Hematopoietic multipotent progenitor cell treated with erythropoietin and hydrocortisone succinate and interleukin-3 and kit ligand, for 6 days (in vitro differentiated cells): Measurements from ENCODE around the gene USP6NL.

Source experiments
- DNase-seq: peaks from one replicate; pipeline ENCODE4 v3.0.0-alpha.2; 2015

The USP6NL gene

GRCh38 chr10:11615396-11615795, 3.9 kb upstream of the USP6NL start:
- DNase-seq: no peak

- peak; percentile 98 for DNase-seq
Observed at GRCh38 chr10:11612021-11613001, 861 bp upstream of the USP6NL start.

- DNase-seq: peak; percentile 62
Observed at GRCh38 chr10:11610826-11611247, 613 bp downstream of the USP6NL start.

DNA sequence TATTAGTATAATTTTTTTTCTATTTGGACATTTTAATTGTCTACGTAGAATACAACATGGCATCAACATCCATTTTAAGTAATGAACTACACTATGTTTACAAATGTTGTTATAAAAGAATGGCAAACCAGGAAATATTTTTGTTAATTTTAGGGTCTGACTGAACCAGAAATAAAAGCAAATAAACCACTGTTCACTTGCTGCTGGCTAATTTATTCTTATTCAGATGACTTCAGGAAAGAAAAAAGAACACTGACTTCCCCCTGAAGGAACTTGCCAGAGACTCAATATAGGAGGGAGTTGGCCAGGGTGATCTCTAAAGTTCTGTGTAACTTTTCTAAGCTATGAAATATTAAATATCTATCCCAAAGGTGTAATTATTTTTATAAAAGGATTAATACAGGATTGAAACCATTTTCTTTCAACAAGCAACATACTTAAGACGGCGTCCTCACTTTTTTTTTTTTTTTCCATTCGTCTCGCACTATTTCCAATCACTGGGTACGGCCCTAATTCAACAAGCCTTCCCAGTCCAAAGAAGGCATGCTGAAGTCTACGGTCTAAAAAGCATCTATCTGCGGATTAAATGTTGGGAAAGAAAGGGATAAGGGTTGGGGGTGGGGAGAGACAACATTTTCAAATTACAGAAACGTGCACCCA, 1.2 kb downstream of the USP6NL start:
- DNase-seq: no peak

DNA sequence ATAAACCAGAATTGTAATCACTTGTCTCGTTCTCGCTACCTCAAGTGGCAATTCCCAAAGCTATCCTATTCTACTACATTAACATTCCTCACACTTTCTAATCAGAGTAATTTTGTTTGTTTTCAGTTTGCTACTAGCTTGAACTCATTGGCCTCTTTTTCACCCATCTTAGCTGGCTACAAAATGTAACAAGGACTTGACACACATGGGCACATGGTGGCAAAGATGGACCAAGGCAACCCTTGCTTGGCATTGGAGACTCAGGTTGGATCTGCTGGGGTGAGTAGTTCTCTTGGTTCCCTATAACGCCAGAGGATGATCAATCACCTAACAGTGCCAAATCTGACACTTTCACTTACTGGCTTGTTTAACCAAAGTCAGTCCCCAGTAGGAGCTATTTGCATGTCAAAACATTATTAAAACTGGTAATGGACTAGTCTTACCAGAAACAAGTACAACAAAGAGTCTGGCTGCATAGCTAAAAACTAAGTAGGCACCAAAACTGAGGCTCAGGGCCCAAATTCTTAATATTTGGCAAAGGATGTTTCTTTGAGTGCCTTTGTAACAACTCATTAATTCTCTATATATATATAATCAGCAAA, 1.9 kb downstream of the USP6NL start:
- DNase-seq: peak; percentile 42

DNA sequence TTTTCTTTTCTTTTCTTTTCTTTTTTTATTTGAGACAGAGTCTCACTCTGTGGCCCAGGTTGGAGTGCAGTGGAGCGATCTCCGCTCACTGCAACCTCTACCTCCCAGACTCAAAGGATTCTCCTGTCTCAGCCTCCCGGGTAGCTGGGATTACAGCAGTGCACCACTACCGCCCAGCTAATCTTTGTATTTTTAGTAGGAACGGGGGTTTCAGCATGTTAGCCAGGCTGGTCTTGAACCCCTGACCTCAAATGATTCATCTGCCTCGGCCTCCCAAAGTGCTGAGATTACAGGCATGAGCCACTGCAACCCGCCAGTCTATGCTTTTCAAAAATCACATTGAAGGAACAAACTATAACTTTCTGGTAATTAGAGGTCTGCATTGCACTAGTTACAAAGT, 2.4 kb downstream of the USP6NL start:
- DNase-seq: no peak

DNA sequence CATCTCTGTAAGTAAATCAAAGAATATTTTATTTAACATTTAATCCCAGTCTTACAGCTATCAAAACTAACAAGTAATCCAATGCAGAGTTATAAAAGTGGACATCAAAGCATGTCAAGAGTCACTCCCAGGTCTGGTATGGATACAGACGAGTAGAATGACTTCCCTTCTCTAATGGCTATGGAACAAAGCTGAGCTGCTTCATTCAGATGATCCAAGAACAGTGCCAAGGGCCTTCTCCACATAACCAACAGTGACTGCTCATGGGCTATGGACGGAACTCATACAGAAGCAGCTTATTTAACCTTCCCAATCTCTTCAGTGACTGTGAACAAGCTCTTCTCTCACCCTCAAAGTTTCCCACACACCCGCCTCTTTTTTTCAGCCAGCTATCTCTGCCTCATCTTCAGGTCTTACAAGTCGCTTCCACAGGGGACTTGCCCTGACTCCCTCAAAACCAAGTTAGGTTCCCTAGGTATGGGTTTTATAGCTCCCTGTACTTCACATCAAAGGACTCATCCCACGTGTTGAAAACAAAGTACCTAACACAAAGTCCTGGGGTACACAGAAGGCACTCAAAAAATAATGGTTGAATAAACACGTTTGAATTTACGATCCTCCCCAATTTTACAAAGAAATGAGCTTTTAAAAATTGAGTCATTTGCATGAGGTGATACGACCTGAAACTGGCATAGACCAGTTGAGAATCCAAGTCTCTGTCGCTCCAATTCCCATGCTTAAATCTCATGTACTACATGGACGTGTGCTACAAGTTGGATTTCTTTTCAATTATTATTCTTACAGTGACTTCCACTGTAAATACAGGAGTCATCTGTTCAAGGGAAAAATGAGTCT, 3.1 kb downstream of the USP6NL start:
- peak; percentile 55 for DNase-seq

GRCh38 chr10:11605807-11606408, 5.5 kb downstream of the USP6NL start:
- DNase-seq: no peak

- DNase-seq: no peak
Observed at GRCh38 chr10:11604865-11605650, 6.4 kb downstream of the USP6NL start.

GRCh38 chr10:11603741-11604140, 7.7 kb downstream of the USP6NL start:
- DNase-seq: no peak

DNA sequence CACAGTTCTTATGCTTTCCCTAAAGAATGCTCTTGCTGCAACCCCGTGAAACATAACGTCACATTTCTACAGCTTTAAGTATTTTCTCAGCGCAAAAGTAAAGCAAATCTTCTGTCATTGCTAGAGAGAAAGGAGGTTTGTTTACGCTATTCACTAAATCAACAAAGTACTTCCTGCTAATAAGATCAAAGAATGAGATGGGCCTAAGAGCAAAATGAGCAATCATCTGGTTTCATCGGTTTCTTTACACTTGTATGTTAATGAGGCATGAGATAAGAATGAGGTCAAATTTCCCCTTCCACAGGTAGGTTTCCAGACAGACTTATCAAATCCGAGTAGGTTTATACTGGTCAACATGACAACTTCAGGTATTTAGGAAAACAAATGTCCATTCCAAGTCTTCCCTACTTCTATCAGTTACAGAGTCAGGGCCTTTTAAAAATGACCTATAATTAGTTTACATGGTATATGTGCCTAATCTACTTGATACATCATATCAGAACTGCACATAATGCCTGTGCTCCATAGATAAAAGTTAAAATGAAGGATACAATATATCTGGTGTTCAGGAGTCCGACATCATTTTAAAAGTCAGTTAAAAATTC, 8.4 kb downstream of the USP6NL start:
- DNase-seq: peak; percentile 65

DNA sequence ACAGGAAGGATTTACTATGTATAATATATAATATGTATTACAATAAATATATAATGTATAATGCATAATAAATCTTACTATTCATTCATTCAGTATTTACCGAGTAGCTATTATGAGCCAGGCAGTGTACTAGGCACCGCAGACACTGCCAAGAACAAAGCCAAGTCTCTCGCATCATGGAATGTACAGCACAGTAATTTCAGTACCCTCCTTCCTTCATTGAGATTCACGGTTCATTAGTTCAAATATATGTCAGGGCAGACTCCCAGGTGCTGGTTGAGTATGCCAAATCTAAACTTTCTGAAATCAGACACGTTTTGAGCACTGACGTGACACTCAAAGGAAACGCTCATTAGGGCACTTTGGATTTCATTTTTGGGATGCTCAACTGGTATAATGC, 9.1 kb downstream of the USP6NL start:
- DNase-seq: no peak

GRCh38 chr10:11601670-11602069, 9.8 kb downstream of the USP6NL start:
- peak; percentile 69 for DNase-seq

DNA sequence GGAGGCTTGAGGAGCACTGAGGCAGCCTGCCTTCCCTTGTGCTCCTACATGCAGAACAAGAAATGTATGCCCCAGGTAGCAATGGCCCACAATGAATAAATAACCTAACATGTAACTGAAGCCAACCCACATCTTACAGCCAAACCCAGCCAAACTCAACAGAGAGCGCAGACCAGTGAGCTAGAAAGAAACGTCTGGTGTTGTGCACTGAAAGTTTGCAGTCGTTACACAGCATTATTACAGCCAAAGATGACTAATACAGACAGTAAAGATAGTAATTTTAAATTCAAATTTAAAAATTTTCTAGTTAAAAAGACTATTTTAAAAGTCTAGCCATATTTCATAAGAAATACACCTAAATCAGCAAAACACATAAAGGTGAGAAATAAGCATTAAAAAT, 11.2 kb downstream of the USP6NL start:
- DNase-seq: no peak

- no peak for DNase-seq
Observed at GRCh38 chr10:11598712-11599397, 12.6 kb downstream of the USP6NL start.

DNA sequence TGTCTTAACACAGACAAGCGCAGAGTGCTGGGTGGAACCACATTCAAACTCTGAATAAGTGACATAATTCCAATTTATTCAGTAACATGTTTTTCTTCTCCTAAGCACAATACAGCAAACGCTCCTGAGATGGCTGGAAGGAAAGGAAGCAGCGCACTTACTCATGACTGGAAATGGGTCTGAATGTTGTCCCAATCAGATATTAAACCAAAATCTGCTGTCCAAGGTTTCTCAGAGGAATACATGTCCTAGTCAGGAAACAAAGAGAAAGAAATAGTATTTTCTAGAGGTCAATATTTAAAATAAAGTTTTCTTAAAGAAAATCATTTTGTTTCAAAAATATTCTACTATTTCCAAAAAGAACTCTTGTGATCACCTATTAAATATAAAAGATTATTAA, 14.0 kb downstream of the USP6NL start:
- DNase-seq: no peak

GRCh38 chr10:11595395-11595692, 16.1 kb downstream of the USP6NL start:
- DNase-seq: no peak

DNA sequence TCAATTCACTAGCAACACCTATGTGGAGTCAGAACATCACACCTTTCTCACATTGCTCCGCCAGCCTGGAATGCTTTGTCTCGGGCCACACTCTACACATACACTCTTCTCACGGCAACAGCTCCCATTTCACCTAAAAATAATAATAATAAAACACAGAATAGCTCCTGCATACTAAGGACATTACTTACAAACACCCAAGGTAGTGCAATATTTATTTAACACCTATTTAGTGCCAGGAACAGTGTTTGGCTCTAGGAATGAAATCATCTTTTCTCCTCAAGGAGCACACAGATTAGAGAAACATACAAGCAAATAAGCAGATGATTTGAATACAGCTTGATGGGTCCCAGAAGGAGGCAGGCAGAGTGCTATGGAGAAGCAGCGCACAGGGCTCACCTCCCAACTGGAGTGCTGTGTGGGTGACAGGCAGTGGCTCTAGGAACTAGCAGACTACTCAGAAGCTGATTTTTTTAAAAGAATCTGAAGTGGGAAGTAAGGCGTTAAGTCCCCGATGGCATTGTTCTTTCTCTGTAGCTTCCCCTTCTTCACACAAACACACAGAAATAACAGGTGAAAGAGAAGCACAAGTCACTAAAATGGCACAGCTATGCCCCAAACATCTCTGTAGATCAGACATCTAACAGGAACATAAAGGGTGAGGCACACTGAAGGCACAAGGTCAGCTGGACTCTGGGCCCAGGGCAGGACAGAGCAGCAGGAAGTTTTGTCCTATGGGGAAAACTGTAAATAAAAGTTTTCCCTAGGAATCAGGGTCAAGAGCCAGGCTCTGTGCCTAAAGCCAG, 16.7 kb downstream of the USP6NL start:
- DNase-seq: no peak

GRCh38 chr10:11593612-11594011, 17.8 kb downstream of the USP6NL start:
- DNase-seq: no peak

DNA sequence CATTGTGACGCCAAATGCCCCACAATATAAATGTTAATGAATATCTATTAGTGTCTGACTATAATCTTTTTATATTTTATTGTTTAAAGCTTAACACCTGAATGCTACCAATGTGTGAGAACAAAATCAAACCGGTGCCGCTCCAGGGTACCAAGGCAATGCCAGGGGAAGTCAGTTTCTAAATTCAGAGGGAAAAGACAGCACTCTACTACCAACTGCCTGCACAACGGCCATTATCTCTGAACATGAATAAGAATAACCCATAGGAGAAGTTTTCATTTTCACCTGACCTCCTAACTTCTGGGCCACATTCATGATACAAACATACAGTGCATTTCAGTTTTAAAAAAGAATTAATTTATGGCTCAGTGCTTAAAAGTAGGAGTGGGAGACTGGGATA, 21.7 kb downstream of the USP6NL start:
- no peak for DNase-seq
